Measurements from ENCODE around the gene MRPL20.

- TF ChIP-seq CTCF (IDR thresholded peaks at IDR 0.05 in 8 of 11, conservative IDR thresholded peaks at IDR 0.05 in 3 of 11), result peak in 1 of 11 experiments; percentile 13
- TF ChIP-seq POLR2AphosphoS5 (IDR thresholded peaks at IDR 0.05), result peak in 2 of 3 donors; percentile 5 to 30
- TF ChIP-seq POLR2A (IDR thresholded peaks at IDR 0.05), result no peak
These were observed 7.1 kb downstream of the MRPL20 start for GRCh38 chr1:1399872-1400575.

All from spleen (tissue), 7 donors.